Posterior vena cava (tissue), 2 donors: ENCODE data around the gene GPC3. TPM values are rescaled to one million over a fixed set of nuclear protein-coding genes. Genes with fewer than 3 reads are reported as not detected.

Experiments
- DNase-seq: peaks from one replicate; pipeline ENCODE4 v3.0.0-alpha.2; 2020; ENCODE audit warnings: low spot score
- intact Hi-C, 2 donors: fragments of 100-400 bp; cut with DNase I; formaldehyde crosslinking; loops; one replicate each; pipeline versions ENCODE4 v1.14.1 to v1.14.2; 2022 to 2023
- total RNA-seq, 2 donors: library from RNA; stranded (reverse); fragmentation: NEBNext Ultra II Directional; extraction: Animal tissue kit (Norgen Biotek cat#: 25700); gene quantifications; one replicate each; pipeline ENCODE4 v1.2.1, GENCODE V29; 2021
- donor health status: DM: yes; HTN: yes; CAD: no.
- donor health status: DM: yes; HTN: yes; CAD: no.

The GPC3 gene
- total RNA-seq, 2 donors from 2014 or later, result 11.3 to 13.5 TPM

- intact Hi-C loops, result no loop called here
- no peak for DNase-seq
Observed at GRCh38 chrX:133574716-133575115, 410.7 kb downstream of the GPC3 start.

DNA sequence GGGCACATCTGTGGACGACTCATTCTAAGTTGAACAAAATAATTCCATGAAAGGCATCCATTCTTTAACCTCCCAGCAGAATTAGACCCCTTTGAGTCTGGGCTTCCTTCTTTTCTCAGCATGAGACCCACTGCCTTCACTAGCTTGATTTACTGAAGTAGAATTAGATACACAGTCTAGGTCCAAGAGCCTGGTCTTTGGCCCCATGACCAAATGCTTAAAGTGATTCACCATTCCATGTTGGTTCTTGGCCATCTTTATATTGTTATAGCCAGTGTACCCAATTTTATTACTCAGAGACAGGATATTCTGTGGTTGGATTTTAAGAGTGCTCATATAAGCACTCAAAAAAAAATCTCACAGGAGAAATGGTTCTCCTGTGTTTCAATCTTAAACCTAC, 414.8 kb downstream of the GPC3 start:
- intact Hi-C loops, result no loop called here
- DNase-seq, result no peak

DNA sequence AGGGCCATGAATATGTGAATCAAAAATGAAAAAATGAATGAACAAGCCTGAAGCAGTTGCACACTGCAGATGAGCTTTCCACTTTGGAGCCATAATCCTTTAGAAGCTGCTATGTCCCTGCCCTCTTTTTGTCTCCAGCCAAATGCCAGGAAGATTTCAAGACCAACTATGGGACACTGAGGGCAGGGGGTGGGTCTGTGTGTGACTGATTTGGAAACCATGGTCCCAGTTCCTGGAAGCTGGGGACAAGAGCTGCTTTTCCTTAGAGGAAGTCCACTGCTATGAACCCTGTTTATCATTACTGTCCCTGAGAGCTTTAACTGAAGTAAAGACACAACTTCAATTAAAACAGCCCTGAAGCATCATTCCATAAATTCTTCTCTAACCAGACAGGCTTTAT, 416.2 kb downstream of the GPC3 start:
- intact Hi-C loops, result no loop called here
- no peak for DNase-seq

GRCh38 chrX:133568109-133568508, 417.3 kb downstream of the GPC3 start:
- intact Hi-C loops, result no loop called here
- DNase-seq, result no peak

GRCh38 chrX:133566876-133567275, 418.5 kb downstream of the GPC3 start:
- intact Hi-C loops, result no loop called here
- no peak for DNase-seq

GRCh38 chrX:133563705-133564104, 421.7 kb downstream of the GPC3 start:
- intact Hi-C loops, result no loop called here
- DNase-seq, result no peak

- intact Hi-C loops, result no loop called here
- DNase-seq, result no peak
Observed at GRCh38 chrX:133561251-133561650, 424.1 kb downstream of the GPC3 start.

- intact Hi-C loops, result no loop called here
Observed at GRCh38 chrX:133559909-133560308, 425.5 kb downstream of the GPC3 start.

DNA sequence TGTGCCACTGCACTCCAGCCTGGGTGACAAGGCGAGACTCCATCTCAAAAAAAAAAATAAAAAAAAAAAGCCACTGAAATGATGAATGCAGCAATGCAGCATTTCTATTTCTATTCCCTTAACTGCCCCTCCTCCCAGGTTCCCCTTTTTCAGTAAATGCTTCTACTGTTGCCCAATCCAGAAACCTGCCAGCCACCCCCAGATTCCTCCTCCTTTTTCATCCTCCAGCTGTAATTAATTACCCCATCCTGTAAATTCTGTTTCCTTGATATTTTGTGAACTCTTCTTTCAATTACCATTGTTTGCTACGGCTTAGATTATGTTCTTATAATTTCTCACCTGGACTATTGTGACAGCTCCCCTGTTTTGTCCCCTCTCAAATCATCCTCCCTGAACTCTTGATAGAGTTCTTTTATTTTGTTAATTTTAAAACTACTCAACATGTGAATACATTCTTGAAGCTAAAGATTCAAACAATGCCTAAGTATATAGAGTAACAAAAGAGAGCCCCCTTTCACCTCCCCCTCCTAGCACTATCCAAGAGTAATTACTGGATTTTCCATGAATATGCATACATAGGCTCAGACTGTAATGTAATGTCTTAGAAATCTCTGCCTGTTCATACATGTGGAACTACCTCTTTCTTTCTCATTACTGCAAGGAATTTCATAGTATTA, 429.5 kb downstream of the GPC3 start:
- intact Hi-C loops, result no loop called here

More at GRCh38 chrX:133559909-133560308, 425.5 kb downstream of the GPC3 start:
- DNase-seq, result no peak

GRCh38 chrX:133550665-133551485, 434.5 kb downstream of the GPC3 start:
- intact Hi-C loops, result no loop called here
- no peak for DNase-seq

More for the DNA sequence above, 429.5 kb downstream of the GPC3 start:
- DNase-seq, result no peak

DNA sequence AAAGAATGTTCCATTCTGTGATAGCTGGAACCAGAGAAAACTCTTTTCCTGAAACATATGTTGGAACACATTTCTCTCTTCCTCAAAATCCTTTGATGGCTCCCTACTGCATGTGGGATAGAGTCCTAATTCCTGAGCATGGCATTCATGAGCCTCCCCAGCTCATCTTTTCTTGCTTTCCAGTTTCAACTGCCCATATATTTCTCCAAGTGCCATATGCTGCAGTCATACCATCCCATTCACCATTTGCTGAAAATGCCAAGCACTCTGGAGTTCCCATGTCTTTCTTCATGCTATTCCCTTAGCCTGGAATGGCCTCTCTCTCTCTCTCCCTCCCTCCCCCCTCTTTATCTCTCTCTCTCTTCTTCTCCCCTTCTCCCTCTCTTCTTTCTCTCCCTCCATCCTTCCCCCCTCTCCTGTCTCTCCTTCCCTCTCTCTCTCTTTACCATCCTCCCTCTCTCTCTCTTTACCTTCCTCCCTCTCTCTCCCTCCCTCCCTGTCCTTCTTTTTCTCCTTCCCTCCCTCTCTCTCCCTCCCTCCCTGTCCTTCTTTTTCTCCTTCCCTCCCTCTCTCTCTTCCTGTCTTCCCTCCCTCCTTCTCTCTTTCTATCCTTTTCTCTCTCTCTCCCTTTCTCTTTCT, 436.0 kb downstream of the GPC3 start:
- intact Hi-C loops, result no loop called here
- no peak for DNase-seq

DNA sequence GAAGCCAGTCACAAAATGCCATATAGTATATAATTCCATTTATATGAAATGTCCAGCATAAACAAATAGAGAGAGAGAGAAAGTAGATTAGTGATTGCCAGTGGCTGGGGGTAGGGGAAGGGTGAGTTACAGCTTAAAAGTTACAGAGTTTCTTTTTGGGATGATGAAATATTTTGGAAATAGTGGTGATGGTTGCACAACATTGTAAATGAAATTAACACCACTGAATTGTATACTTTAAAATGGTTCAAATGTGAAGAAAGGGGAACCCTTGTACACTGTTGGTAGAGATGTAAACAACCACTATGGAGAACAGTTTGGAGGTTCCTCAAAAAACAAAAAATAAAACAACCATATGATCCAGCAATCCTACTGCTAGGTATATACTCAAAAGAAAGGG, 439.0 kb downstream of the GPC3 start:
- no peak for DNase-seq
- intact Hi-C loops, result no loop called here

DNA sequence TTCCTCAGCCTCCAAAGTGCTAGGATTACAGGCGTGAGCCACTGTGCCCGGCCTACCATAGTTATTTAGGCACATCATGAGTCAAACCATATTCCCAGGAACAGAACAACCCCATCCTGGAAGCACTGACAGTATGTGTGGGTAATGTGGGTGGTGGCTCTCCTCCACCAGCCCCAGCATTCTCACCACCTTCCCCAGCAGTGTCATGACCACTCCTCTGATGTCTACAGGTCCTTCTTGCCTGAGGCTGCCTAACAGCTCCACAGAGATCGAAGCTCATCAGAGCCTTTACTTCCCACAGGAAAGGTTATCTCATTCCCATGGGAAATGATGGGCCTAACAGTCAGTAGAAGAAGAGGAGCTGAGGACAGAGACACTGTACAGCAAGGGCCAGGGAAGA, 440.6 kb downstream of the GPC3 start:
- intact Hi-C loops, result no loop called here
- DNase-seq, result no peak

DNA sequence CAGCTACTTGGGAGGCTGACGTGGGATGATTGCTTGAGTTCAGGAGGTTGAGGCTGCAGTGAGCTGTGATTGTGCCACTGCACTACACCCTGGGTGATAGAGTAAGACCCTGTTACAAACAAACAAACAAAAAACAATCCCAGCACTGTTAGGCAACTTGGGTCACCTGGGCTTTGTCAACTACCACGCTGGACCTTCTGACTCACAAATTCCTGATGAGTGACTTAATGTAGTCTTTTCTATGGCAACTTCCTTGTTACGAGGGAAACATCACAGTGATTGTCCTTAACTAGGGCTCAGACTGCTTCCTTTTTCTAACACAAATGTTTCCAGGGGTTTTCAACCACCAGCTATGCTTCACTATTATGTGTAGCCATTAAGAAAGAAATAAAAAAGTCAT, 441.3 kb downstream of the GPC3 start:
- intact Hi-C loops, result no loop called here
- no peak for DNase-seq

- no peak for DNase-seq
- intact Hi-C loops, result no loop called here
Observed at GRCh38 chrX:133543654-133544053, 441.7 kb downstream of the GPC3 start.

- intact Hi-C loops, result no loop called here
- no peak for DNase-seq
Observed at GRCh38 chrX:133542476-133542875, 442.9 kb downstream of the GPC3 start.

DNA sequence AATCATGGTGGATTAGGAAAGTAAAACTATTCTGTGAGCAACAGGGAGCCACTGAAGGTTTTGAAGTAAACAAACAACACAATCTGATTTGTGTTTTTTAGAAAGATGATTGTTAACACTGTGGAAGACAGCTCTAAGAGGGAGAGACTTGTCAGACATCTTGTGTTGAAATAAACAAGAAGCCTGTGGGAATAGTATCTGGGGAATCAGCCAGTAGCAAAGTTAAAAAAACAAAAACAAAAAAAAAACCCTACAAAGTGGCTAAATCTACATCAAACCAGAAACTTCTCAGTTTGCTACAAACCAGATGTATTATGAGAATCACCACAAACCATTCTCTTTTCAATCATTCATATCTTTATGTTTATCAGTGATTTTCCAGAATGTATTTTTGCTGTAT, 444.4 kb downstream of the GPC3 start:
- intact Hi-C loops, result no loop called here
- no peak for DNase-seq

DNA sequence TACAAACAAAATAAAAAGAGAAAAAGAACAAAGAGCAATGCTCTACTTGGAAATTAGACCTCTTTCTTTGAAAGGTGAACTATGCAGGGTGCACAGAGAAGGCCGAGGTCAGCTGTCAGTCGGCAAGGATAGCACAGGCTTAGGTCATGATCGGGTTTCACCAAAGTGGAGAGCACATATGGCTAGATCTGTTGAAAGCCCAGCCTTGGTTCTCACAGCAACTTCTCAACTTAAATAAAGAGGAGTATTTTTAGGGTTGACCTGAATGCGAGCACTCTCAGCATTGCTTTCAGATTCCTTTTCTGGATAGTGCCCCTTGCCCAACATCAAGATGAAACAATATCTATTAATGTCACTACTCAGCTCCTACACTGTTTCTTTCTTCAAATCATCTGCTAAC, 447.2 kb downstream of the GPC3 start:
- DNase-seq, result no peak
- intact Hi-C loops, result no loop called here

DNA sequence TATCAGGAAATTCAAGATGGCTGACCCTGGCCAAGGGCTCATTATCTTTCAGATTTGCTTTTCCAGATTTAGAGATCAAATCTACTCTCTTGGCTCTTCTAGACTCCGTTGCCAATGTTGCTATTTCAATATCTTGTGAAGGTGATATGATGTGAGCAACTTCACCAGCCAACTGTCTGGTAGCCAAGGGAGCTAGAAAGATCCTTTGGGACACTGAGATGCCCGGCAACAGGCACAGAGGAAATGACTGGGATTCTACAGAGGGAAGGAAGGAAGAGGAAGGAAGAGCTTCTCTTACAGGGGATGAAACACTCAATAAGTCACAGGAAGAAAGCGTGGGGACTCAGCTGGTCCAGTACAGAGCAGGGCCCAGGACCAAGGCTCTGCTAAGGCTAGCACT, 448.3 kb downstream of the GPC3 start:
- DNase-seq, result no peak
- intact Hi-C loops, result no loop called here

DNA sequence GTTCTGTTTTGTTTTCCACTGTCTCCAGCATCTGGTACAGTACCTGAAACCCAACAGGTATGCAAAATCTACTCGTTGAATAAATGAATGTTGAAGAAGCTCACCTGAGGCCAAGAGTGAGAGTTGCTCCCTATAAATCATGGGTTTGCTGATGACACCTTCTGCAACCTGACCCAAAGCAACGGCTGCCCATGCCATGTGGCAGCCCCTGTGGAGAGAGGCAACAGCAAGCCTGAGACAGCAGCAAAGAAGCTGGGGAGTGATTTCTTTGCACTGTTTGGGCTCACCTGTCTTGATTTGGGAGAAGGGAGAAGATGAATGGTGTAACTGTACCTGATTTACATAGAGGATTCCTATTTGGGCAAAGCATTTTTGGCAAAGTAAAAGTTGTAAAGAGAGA, 450.3 kb downstream of the GPC3 start:
- intact Hi-C loops, result no loop called here

GRCh38 chrX:133534172-133534571, 451.2 kb downstream of the GPC3 start:
- intact Hi-C loops, result no loop called here
- DNase-seq, result no peak

More for the DNA sequence above, 450.3 kb downstream of the GPC3 start:
- DNase-seq, result no peak
